GM11168 (cell line): ENCODE data around the gene LENG8.
"Not testable (repeated sequence)": the region's sequence is repeated elsewhere in the genome, so short reads cannot be mapped to it uniquely, and the experiment has no call there.

ENCODE experiments used
- in situ Hi-C: fragments of 300-500 bp; cut with MboI; formaldehyde crosslinking; loops from one replicate; pipeline ENCODE4 v1.12.0; 2022; ENCODE audit warnings: low sequenced_read_pairs; ENCODE audit not compliant: unreplicated experiment

Gene LENG8

DNA sequence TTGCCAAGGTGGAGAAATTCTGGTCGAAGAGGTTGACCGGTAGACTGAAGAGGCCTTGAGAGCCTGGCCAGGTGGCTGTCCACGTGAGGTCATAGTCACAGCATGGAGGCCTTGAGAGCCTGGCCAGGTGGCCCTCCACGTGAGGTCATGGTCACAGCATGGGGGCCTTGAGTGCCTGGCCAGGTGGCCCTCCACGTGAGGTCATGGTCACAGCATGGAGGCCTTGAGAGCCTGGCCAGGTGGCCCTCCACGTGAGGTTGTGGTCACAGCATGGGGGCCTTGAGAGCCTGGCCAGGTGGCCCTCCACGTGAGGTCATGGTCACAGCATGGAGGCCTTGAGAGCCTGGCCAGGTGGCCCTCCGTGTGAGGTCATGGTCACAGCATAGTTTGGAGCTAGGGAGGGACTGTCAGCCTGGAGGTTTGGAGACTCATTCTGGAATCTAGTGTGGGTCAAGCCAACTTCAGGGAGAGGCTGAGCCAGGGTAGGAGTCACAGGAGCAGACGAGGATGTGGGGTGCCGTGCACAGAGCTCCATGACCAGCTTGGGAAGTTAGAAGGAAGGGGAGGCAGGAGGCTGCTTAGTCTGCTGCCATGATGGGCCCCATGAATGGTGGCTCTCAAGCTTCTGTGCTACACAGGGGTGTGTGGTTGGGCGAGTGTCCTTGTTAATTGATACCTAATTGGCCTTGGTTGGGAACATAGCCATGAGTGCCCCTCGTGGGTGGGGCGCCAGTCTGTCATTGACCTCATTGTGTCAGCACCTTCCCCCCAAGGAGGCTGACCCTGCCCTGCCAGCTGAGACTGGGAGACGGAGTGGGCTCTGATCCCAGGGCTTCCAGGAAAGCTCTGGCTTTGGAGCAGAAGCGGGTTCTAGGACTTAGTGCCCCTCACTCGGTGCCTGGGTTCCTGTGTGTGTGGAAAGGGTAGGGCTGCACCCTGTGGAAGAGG, 10.6 kb downstream of the LENG8 start:
- in situ Hi-C loops, result no loop called here

DNA sequence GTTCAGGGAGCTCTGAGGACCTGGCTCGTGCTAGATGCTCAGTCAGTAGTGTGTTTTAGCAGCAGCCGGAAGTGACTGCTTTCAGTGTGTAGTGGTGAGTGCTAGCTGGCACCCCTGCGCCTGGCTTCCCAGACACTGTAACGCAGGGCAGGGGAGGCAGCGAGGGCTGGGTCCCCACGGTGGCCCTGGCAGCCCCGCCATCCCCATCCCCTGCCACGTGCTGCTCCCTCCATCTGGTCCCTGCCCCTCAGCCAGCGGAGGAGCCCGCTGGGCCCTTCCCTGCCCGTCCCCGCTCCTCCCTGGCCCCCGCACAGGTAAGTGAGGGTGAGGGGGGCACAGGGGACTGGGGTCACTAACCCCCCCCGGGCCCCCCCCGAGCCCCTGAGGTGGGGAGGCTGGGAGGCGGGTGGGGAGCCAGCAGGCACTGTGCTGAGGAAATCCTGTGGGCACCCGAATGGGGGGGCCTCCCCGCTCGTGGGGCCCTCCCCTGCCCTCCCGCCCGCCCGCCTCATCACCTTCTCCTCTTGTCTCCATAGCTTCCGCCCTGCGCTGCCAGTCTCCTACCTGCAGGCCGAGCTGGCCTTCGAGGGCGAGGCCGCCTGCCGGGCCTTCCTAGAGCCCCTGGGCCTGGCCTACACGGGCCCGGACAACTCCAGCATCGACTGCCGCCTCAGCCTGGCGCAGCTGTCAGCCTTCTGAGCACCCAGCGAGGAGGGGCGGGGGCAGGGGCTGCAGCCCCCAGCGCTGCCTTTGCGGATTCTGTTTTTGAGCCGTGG, 11.4 kb downstream of the LENG8 start:
- in situ Hi-C loops, result no loop called here

GRCh38 chr19:54461210-54461609, 12.2 kb downstream of the LENG8 start:
- in situ Hi-C loops, result no loop called here

DNA sequence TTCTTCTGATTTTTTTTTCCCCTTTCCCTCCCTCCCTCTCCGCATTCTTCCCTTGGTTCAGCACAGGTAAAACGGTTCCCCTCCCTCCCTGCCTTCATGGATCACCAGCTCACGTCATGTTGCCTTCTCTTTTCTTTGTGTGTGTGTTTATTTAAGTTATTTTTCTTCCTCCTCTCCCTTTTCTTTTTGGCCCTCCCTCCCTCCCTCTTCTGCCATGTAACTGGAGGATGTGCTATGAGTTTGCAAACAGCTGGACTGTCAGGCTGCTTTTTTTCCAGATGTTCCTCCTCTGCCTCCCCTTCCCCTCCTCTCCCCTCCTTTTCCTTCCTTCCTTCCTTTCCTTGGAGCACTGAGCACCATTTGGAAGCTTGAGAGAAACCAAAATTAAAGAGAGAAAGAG, 12.6 kb downstream of the LENG8 start:
- in situ Hi-C loops, result no loop called here

DNA sequence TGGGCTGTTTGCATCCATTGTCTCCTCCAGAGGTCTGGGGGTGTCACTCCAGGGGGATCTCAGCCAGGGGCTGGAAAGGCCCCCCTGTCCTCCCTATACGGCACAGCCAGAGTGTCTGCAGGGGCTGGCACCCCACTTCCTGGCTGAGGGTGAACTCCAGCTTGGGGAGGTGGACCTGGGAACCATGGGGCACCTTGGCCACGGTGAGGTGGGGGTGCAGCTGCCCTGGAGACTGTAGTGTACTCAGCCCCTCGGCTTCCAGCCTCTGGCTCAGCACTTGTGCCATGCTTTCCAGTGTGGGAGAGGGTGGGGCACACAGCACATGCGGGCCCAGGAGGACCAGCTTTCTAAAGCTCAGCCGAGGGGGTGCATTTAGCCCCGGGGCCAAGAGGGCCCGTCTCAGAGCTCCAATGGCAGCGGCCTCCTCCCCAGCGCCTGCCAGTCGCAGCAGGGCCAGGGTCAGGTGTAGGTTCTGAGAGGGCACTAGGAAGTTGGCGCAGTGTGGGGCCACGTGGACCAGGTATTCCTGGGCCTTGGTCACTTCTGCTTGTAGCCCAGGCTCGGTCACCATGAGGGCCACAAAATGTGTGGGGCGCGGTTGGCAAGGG, 13.2 kb downstream of the LENG8 start:
- in situ Hi-C loops, result no loop called here

DNA sequence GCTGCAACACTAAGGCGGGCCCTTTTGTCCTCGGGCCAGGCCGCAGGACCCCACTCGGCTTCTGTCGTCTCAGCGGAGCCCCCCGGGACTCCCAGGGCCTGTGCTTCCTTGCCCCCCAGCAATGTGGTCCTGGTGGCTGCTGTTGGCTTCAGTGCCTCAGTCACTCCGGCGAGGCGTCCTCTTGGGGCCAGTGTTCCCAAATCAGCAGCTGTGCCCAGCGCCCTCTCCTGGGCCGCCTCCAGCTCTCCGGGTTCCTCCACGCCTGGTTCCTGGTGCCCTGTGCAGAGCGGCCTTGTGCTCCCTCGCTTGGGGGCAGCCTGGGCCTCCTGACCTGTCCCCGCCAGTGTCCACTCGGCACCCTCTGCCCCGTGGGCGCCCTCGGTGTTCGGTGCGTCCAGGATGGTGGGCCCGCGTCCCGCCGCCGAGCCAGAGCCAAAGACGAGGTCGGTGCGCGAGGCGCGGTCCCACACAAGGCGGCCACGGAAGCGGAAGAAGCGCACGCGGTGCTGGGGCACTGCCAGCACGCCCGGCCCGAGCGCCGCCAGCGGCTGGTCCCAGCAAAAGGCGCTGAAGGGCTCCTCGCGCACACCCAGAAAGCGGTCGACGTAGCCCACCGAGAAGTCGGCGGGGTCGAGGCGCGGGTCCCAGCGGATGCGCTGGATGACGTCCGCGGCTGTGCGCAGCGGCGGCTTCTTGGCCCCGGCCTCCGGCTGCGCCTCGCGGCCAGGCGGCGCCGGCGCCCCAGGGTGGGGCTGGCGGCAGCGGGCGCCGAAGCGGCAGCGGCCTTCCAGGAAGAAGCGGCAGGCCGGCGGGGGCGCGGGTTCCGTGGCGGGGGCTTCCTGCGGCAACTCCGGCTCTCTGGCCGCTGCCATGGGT, 13.9 kb downstream of the LENG8 start:
- in situ Hi-C loops, result no loop called here

GRCh38 chr19:54463531-54464043, 14.6 kb downstream of the LENG8 start, which contains the start of gene LENG9:
LENG9 (minus strand) TSS chr19:54463778; CDS start chr19:54463526, 252 bp downstream.
- in situ Hi-C loops, result no loop called here

DNA sequence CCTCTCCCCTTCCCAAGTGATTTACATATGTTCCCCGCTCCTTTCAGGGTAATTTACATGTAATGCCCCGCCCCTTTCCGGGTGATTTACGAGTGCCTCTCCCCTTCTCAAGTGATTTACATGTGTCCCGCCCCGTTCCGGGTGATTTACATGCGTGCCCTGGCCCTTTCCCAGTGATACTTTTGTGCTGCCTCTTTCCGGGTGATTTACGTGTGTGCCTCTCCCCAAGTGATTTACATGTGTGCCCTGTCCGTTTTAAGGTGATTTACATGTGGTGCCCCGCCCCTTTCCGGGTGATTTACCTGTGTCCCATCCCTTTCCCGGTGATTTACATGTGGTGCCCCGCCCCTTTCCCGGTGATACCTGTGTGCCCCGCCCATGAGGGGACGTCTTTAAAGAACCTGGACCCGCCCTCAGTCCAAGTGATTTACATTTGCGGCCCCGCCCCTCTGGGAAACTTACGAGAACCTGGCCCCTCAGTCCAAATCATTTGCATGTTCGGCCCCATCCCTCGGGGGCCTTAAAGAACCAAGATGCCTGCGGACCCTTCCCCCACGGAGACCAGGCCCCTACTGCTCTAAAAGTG, 15.1 kb downstream of the LENG8 start:
- in situ Hi-C loops, result no loop called here

- in situ Hi-C loops, result no loop called here
These were observed 15.8 kb downstream of the LENG8 start for GRCh38 chr19:54464630-54465425.

- in situ Hi-C loops, result no loop called here
These were observed 16.6 kb downstream of the LENG8 start for GRCh38 chr19:54465426-54466109.

GRCh38 chr19:54466110-54466480, 17.1 kb downstream of the LENG8 start:
- in situ Hi-C loops, result not testable (repeated sequence)

DNA sequence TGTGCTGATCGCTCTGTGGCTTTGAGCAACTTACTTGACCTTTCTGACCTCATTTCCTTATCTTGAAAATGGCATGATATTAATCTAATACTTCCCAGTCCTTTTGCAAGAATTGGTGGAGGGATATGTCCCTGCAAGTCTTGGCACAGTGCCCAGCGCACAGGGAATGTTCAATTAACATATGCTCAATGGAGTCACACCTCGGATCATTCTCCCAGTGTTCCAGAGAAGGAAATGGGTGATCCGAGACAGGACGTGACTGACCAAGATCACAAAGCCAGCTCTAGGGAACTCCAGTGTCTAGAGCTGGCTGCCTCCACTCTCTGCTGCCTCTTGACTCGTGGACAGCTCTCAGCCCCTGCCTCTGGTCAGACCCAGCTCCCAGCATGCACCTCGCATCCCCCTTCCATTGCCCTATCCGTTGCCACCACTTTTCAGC, 20.5 kb downstream of the LENG8 start:
- in situ Hi-C loops, result no loop called here

- in situ Hi-C loops, result loop anchor here (10.0 kb wide), 1 partner anchor 204 kb away; no protein-coding TSS in a partner anchor
These were observed 21.4 kb downstream of the LENG8 start for GRCh38 chr19:54470276-54470887.

DNA sequence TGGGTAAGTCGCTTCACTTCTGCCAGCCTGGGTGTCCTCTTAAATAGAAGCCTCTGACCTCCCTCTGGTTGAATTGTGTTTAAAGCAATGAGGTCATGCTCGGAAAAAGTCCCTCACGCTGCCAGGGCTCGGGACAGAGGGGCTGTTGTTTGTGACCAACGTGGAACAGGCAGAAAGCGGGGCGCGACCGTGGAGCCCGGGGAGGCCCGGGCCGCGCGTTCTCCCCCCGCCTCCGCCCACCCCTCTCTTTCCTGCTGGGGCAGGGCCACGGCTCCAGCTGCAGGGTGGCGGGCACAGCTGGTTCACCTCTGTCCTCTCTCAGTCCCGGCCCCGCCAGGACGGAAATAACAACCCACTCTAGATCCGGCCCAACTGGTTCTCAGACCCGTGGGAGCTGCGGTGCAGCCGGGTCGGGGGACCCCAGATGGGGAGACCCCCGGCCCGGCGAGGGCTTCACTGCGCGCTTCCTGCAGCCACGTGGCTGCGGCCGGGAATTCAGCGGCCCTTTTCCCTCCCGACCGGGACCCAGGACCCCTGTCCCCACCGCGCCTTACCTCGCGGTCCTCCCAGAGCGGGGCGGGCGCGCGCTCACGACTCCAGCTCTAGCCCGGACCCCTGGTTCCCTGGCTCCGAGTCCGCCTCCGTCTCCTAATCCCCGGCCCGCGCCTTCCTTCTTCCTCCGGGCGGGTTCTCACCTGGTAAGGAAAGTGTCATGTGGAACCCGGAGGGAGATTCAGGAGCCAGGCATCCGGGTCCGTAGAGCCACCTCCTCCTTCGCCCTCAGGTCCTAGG, 22.2 kb downstream of the LENG8 start:
- in situ Hi-C loops, result loop anchor here (10.0 kb wide), 1 partner anchor 204 kb away; no protein-coding TSS in a partner anchor

DNA sequence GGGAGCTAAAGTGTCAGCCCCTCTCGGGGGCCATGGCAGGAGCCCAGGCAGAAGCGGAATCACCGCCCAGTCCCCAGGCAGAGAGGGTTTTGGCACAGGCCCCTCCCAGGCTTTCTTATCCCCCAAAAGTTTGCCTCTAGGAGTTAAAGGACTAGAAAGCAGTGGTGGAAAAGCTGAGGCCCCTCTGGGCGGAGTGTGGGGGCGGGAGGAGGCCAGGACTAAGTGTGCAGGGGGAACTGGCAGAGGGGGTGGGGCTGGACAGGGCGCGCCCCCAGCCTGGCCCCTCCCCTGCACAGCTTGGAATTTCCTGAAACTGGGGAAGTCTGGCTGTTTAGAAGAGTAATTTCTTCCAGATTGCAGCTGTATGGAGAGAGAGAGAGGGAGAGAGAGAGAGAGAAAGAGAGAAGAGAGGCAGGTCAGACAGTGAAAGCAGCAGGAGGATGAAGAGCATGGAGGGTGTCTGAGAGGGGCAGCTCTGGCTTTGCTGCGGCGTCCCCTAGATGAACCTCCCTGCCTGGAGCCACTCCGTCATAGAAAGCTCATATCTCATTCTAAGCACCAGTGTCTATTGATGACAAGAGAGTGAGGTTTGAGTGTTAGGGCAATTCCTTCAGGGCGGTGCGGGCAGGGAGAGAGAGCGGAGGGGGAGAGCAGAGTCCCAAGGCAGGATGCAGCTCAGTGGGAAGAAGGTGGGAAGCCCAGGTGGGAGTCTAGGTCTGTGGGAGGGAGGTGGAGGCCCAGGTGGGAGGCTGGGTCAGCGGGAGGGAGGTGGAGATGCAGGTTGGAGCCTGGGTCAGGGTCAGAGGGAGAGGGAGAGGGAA, 24.3 kb downstream of the LENG8 start, which contains the start of gene CDC42EP5:
TSS of gene CDC42EP5 (minus strand) at position 226 of the 821 bp plus-strand sequence. CDS start 7,749 bp downstream, outside the sequence.
- in situ Hi-C loops, result loop anchor here (10.0 kb wide), 1 partner anchor 202 kb away; no protein-coding TSS in a partner anchor
